Right lobe of liver (tissue), 4 donors: ENCODE results near the gene GGT6.

Experiments used
- CTCF ChIP-seq, 4 donors: fragments of 200-600 bp in 3 of 4; fragments of 450-650 bp in 1 of 4; IDR thresholded peaks; one replicate each; pipeline versions ENCODE4 v1.5.1 to v1.8.0; 2016 to 2022; ENCODE audit warnings: antibody characterized with exemption in 4 of 4, mild to moderate bottlenecking in 2 of 4
- POLR2A ChIP-seq: fragments of 450-650 bp; IDR thresholded peaks from one replicate; pipeline ENCODE4 v1.6.1; 2017; ENCODE audit warnings: antibody characterized with exemption, mild to moderate bottlenecking
- donor health status: DM: no; HTN: no; CAD: no.
- donor health status: DM: no; HTN: no; CAD: no.
- donor health status: DM: no; HTN: yes; CAD: no.

GRCh38 chr17:4531988-4532736, 28.2 kb downstream of the GGT6 start:
- TF ChIP-seq CTCF (IDR thresholded peaks at IDR 0.05) (no peak), POLR2A (no peak)
